Breast epithelium (tissue), 3 donors: ENCODE data around the gene FDPS.

Experiments
- CTCF ChIP-seq, 3 donors: fragments of 450-650 bp; IDR thresholded peaks; one replicate each; pipeline ENCODE4 v1.5.1; 2016 to 2017; ENCODE audit warnings: antibody characterized with exemption in 3 of 3, mild to moderate bottlenecking in 3 of 3, moderate library complexity in 3 of 3
- POLR2A ChIP-seq: fragments of 450-650 bp; IDR thresholded peaks from one replicate; pipeline ENCODE4 v1.6.1; 2016; ENCODE audit warnings: antibody characterized with exemption, mild to moderate bottlenecking, moderate library complexity
- POLR2AphosphoS5 ChIP-seq, 3 donors: sonication (generic); formaldehyde crosslinking; IDR thresholded peaks; one replicate each; pipeline ENCODE4 v1.6.1; 2017; ENCODE audit warnings: antibody characterized with exemption in 3 of 3

- no peak for TF ChIP-seq CTCF (IDR thresholded peaks at IDR 0.05)
- no peak for TF ChIP-seq POLR2A
- TF ChIP-seq POLR2AphosphoS5 (IDR thresholded peaks at IDR 0.05) = no peak
Measured at GRCh38 chr1:155287987-155288543, 20.6 kb upstream of the FDPS start.
